ENCODE results near the gene COL25A1.

Gene COL25A1

GRCh38 chr4:109232681-109233080, 69.8 kb downstream of the COL25A1 start:
- no peak for DNase-seq (ENCODE audit: low read depth, low spot score)
- H3K4me3 ChIP-seq (ENCODE audit: low read depth, low read length), result no peak overlapping the region
- in situ Hi-C loops (cut with HindIII; ENCODE audit: low sequenced_read_pairs), result no loop called here
- no peak for TF ChIP-seq CTCF (IDR thresholded peaks at IDR 0.05; ENCODE audit: low read depth, low read length)

DNA sequence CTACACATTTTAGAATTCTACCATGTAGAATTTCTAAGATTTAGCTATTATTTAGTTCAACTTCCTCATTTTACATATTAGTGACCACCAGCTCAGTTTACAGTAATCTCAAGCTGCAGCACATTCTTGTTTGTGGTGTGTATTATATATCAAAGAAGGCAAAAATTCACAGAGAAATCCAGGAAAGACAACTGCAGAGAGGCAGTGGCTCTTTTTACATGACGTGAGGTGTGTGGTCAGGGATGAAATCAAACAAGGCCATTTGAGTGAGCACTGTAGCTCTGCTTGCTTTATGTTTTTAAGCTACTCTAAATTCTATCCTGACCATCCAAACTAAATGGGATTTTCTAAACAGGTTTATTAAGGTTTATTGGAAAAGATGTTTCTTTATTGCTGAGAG, 71.1 kb downstream of the COL25A1 start:
- no peak for DNase-seq (ENCODE audit: low read depth, low spot score)
- in situ Hi-C loops (cut with HindIII; ENCODE audit: low sequenced_read_pairs), result no loop called here

DNA sequence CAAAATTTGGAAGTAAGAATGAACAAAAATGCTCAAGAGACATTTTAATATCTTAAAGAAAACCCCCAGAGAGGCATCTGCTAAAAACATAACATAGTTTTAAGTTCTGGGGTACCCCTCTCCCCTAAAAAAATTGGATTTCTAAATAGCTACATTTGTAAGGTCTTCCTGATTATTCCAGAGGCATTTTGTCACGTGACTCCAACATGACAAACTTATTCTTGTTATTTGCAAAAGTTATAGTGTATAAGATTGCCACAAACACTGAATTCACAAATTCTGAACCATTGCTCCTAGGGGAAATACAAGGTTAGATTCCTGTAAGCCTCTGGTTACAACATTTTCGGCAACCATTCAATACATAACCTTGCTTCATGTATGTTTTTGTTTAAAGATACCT, 73.4 kb downstream of the COL25A1 start:
- DNase-seq (ENCODE audit: low read depth, low spot score), result no peak
- H3K4me3 ChIP-seq (ENCODE audit: low read depth, low read length), result no peak overlapping the region
- in situ Hi-C loops (cut with HindIII; ENCODE audit: low sequenced_read_pairs), result no loop called here
- no peak for TF ChIP-seq CTCF (IDR thresholded peaks at IDR 0.05; ENCODE audit: low read depth, low read length)

More for the DNA sequence above, 71.1 kb downstream of the COL25A1 start:
- no peak overlapping the region for H3K4me3 ChIP-seq (ENCODE audit: low read depth, low read length)
- TF ChIP-seq CTCF (IDR thresholded peaks at IDR 0.05; ENCODE audit: low read depth, low read length), result no peak

DNA sequence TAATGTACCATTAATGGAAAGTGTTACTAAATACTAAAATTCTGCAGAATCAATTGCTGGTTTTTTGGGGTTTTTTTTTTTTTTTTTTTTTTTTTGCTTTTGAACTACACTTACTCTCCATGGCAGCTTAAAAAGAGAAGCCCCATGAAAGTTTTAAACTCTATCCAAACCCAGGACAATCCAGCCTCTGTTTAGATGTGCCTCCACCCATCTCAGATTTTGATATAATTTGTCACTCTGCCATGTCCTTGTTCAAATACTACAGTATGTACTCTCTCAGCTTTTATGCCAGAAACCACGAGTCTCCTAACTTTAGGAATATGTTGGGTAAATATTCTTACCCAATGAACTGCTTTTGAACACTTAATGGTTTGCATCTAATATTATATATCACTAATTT, 84.2 kb downstream of the COL25A1 start:
- H3K4me3 ChIP-seq (ENCODE audit: low read depth, low read length), result no peak overlapping the region
- no peak for DNase-seq (ENCODE audit: low read depth, low spot score)
- no peak for TF ChIP-seq CTCF (IDR thresholded peaks at IDR 0.05; ENCODE audit: low read depth, low read length)
- in situ Hi-C loops (cut with HindIII; ENCODE audit: low sequenced_read_pairs), result no loop called here

DNA sequence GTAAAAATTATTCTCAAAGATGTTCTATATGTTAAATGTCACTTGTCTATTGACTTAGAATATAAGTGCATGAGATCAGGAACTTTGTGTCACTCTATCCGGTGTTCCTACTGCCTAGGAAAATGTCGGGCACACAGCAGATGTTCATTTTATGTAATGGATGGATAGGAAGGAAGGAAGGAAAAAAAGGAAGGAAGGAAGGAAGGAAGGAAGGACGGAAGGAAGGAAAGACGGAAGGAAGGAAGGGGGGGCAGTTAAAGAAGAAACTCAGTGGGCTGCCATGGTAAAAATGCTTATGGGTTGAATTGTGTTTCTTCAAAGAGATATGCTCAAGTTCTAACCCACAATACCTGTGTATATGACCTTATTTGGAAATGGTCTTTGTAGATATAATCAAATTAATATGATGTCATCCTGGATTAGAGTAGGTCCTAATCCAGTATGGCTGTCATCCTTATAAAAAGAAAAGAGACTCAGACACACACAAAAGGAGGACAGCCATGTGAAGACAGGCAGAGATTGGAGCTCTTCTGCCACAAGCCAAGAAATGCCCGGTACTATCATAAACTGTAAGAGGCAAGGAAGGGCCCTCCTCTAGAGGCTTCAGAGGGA, 86.3 kb downstream of the COL25A1 start:
- TF ChIP-seq CTCF (IDR thresholded peaks at IDR 0.05; ENCODE audit: low read depth, low read length), result no peak
- in situ Hi-C loops (cut with HindIII; ENCODE audit: low sequenced_read_pairs), result no loop called here
- no peak overlapping the region for H3K4me3 ChIP-seq (ENCODE audit: low read depth, low read length)
- DNase-seq (ENCODE audit: low read depth, low spot score), result no peak

DNA sequence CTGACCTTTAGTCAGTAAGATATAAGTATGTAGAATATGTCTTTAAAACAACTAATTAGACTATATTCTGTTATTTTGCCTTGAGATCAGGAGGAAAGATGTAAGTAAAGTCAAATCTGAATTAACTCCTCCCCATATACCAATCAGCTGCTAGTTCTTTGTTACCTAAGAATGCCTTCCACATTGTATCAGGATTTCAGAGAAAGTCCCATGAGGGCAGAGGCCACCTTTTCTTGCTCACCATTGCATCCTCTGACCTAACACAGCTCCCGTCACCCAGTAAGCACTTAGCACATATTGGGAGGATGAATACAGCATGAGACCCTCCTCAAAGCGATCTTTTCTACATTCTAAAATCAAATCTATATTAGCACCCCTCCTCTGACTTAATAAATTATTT, 87.0 kb downstream of the COL25A1 start:
- H3K4me3 ChIP-seq (ENCODE audit: low read depth, low read length), result no peak overlapping the region
- no peak for DNase-seq (ENCODE audit: low read depth, low spot score)
- no peak for TF ChIP-seq CTCF (IDR thresholded peaks at IDR 0.05; ENCODE audit: low read depth, low read length)
- in situ Hi-C loops (cut with HindIII; ENCODE audit: low sequenced_read_pairs), result no loop called here
